Endothelial cell of hepatic sinusoid (primary cell): ENCODE data around the gene KLF17.

Source experiments
- in situ Hi-C: cut with HindIII; loops from 2 replicates; pipeline ENCODE4 v1.10.0; 2017; ENCODE audit warnings: low sequenced_read_pairs

Gene KLF17

DNA sequence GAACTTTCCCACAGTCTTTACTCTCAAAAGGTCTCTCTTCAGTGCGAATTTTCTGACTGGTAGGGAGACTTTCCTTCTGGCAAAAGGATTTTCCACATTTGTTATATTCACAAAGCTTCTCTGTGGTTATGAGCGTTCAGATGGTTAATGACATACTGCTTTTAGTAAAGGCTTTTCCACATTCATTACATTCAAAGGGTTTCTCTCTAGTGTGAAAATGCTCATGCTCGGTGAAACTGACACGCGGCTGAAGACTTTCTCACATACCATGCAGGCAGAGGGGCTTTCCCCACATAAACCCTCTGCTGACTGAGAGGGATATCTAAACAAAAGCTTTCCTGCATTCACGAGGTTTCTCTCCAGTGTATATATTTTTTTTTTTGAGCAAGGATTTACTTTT lies 32.7 kb downstream of the KLF17 start:
- in situ Hi-C loops = no loop called here

GRCh38 chr1:44151808-44152207 lies 33.2 kb downstream of the KLF17 start:
- in situ Hi-C loops = no loop called here

- in situ Hi-C loops = no loop called here
These were observed 34.1 kb downstream of the KLF17 start for GRCh38 chr1:44152692-44153091.

GRCh38 chr1:44154049-44154448 lies 35.4 kb downstream of the KLF17 start:
- in situ Hi-C loops = no loop called here

- in situ Hi-C loops = no loop called here
These were observed 39.3 kb downstream of the KLF17 start for GRCh38 chr1:44157903-44158302.

DNA sequence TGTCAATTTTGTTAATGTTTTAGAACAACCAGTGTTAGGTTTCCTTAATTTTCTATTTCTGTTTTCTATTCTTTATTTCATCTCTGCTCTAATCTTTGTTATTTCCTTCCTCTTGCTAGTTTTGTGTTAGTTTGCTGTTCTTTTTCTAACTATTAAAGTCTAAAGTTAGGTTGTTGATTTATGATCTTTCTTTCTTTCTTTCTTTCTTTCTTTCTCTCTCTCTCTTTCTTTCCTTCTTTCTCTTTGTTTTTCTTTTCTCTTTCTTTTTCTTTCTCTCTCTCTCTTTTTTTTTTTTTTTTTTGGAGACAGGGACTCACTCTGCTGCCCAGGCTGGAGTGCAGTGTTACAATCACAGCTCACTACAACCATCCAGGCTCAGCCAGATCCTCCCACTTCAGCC lies 40.2 kb downstream of the KLF17 start:
- in situ Hi-C loops = no loop called here

GRCh38 chr1:44161546-44161945 lies 42.9 kb downstream of the KLF17 start:
- in situ Hi-C loops = loop anchor here (5.0 kb wide), 1 partner anchor 59 kb away; no protein-coding TSS in a partner anchor

DNA sequence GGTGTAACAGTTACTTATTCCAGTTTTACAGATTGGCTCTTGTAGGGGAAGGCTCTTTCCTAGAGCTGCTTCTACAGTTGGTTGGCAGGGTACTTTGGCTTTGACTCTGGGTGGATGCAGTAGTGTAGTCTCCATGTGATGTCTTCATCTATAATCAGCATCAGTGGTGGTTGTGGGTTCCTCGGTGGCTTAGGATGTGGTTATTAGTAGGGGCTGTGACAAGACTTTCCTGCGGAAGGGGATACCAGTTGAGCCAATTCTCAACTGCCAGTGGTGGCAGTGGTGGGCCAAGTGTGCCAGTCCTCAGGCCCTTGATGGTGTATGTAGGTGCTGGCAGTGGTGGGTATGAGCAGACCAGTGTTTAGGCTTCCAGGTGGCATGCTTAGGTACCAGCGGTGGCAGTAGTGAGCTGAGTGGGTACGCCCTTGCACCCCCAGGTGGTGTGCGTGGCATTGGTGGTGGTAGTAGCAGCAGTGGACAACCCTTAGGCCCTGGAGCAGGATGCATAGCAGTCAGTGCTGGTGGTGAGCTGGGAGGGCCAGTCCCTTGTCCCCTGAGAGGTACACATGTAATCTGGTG lies 50.0 kb downstream of the KLF17 start:
- in situ Hi-C loops = no loop called here

- in situ Hi-C loops = no loop called here
These were observed 51.7 kb downstream of the KLF17 start for GRCh38 chr1:44170281-44170823.

GRCh38 chr1:44174630-44175029 lies 56.0 kb downstream of the KLF17 start:
- in situ Hi-C loops = no loop called here
